ENCODE measurements around the gene RNF141.

The RNF141 gene

GRCh38 chr11:10478574-10479550 lies 62.1 kb downstream of the RNF141 start:
- Histone ChIP-seq H3K4me1 (ENCODE audit: control insufficient read depth, insufficient read depth, low read length) (no peaks in the 10 kb centered on the region), H3K27ac (ENCODE audit: extremely low read depth, low read depth, low read length) (no peak overlapping the region), H3K4me3 (ENCODE audit: low read depth, low read length) (no peak overlapping the region), H3K9me3 (ENCODE audit: control insufficient read depth, insufficient read depth, low read depth, low read length) (no peaks in the 10 kb centered on the region), H3K36me3 (ENCODE audit: control insufficient read depth in 2 of 2, insufficient read depth in 1 of 2, low read length in 2 of 2) (no peaks in the 10 kb centered on the region)
- ChIA-PET POLR2A (no interaction called here), CTCF (no interaction called here)
- TF ChIP-seq ZNF114 (tag by site-specific recombination; IDR thresholded peaks at IDR 0.05) = no peak
- no peak for TF ChIP-seq ZNF140 (tag by site-specific recombination; IDR thresholded peaks at IDR 0.05)
- TF ChIP-seq ZNF214 (tag by site-specific recombination; IDR thresholded peaks at IDR 0.05; ENCODE audit: borderline replicate concordance) = no peak
- TF ChIP-seq ZNF23 (tag by site-specific recombination; IDR thresholded peaks at IDR 0.05; ENCODE audit: borderline replicate concordance) = no peak
- no peak for TF ChIP-seq BCL11B (tag by site-specific recombination; IDR thresholded peaks at IDR 0.05; ENCODE audit: low read depth)
- TF ChIP-seq ZNF549 (tag by site-specific recombination; IDR thresholded peaks at IDR 0.05) = no peak
- TF ChIP-seq ZNF26 (tag by site-specific recombination; IDR thresholded peaks at IDR 0.05) = no peak
- TF ChIP-seq ZNF239 (tag by site-specific recombination; IDR thresholded peaks at IDR 0.05) = no peak
- no peak for TF ChIP-seq ZBTB1 (tag by site-specific recombination; IDR thresholded peaks at IDR 0.05)

GRCh38 chr11:10478066-10478465 lies 62.9 kb downstream of the RNF141 start:
- H3K9me3 ChIP-seq (ENCODE audit: control insufficient read depth, insufficient read depth, low read depth, low read length) = no peaks in the 10 kb centered on the region
- H3K36me3 ChIP-seq (ENCODE audit: control insufficient read depth in 2 of 2, insufficient read depth in 1 of 2, low read length in 2 of 2) = no peaks in the 10 kb centered on the region
- ChIA-PET POLR2A (no interaction called here), CTCF (no interaction called here)
- H3K4me1 ChIP-seq (ENCODE audit: control insufficient read depth, insufficient read depth, low read length) = no peaks in the 10 kb centered on the region
- no peak overlapping the region for H3K27ac ChIP-seq (ENCODE audit: extremely low read depth, low read depth, low read length)
- TF ChIP-seq ZNF10 (tag by site-specific recombination; IDR thresholded peaks at IDR 0.05) (no peak), ZIC2 (tag by site-specific recombination; IDR thresholded peaks at IDR 0.05) (peak; percentile 33)
- no peak overlapping the region for H3K4me3 ChIP-seq (ENCODE audit: low read depth, low read length)

- no peaks in the 10 kb centered on the region for H3K4me1 ChIP-seq (ENCODE audit: control insufficient read depth, insufficient read depth, low read length)
- no peak for TF ChIP-seq ZNF549 (tag by site-specific recombination; IDR thresholded peaks at IDR 0.05)
- TF ChIP-seq ZNF223 (tag by site-specific recombination; IDR thresholded peaks at IDR 0.05) = no peak
- no peak for TF ChIP-seq ZBTB49 (tag by site-specific recombination; IDR thresholded peaks at IDR 0.05; ENCODE audit: low read depth)
- no peak for TF ChIP-seq HOXA7 (CRISPR knock-in tag; IDR thresholded peaks at IDR 0.05; ENCODE audit: borderline replicate concordance)
- TF ChIP-seq ZNF10 (tag by site-specific recombination; IDR thresholded peaks at IDR 0.05) = no peak
- no peak for TF ChIP-seq ZNF701 (tag by site-specific recombination; IDR thresholded peaks at IDR 0.05)
- TF ChIP-seq ZNF600 (tag by site-specific recombination; IDR thresholded peaks at IDR 0.05) = no peak
- TF ChIP-seq ZNF362 (tag by site-specific recombination; IDR thresholded peaks at IDR 0.05) = no peak
- no peak for TF ChIP-seq ZNF488 (tag by site-specific recombination; IDR thresholded peaks at IDR 0.05)
- no peak for TF ChIP-seq ZNF777 (tag by site-specific recombination; IDR thresholded peaks at IDR 0.05; ENCODE audit: borderline replicate concordance)
- no peak for TF ChIP-seq RBAK (tag by site-specific recombination; IDR thresholded peaks at IDR 0.05)
- TF ChIP-seq KLF1 (tag by site-specific recombination; IDR thresholded peaks at IDR 0.05) = no peak
- no peak for TF ChIP-seq ZNF830 (tag by site-specific recombination; IDR thresholded peaks at IDR 0.05; ENCODE audit: low read depth)
- no peak for TF ChIP-seq ZNF426 (tag by site-specific recombination; IDR thresholded peaks at IDR 0.05)
- TF ChIP-seq HOXC10 (CRISPR knock-in tag; IDR thresholded peaks at IDR 0.05) = no peak
- TF ChIP-seq ZBTB8A (tag by site-specific recombination; IDR thresholded peaks at IDR 0.05) = no peak
- no peak for TF ChIP-seq SCRT2 (tag by site-specific recombination; IDR thresholded peaks at IDR 0.05)
- no peak for TF ChIP-seq ZNF501 (tag by site-specific recombination; IDR thresholded peaks at IDR 0.05)
- H3K9me3 ChIP-seq (ENCODE audit: control insufficient read depth, insufficient read depth, low read depth, low read length) = no peaks in the 10 kb centered on the region
- ChIA-PET POLR2A (no interaction called here), CTCF (no interaction called here)
- no peak overlapping the region for H3K27ac ChIP-seq (ENCODE audit: extremely low read depth, low read depth, low read length)
- no peaks in the 10 kb centered on the region for H3K36me3 ChIP-seq (ENCODE audit: control insufficient read depth in 2 of 2, insufficient read depth in 1 of 2, low read length in 2 of 2)
- no peak overlapping the region for H3K4me3 ChIP-seq (ENCODE audit: low read depth, low read length)
Observed at GRCh38 chr11:10477690-10478046, 63.3 kb downstream of the RNF141 start.
